HepG2 (cell line): Measurements from ENCODE around the gene SLC4A2. TPM values are rescaled to one million over a fixed set of nuclear protein-coding genes. Genes with fewer than 3 reads are reported as not detected.
"Not testable (repeated sequence)": the region's sequence is repeated elsewhere in the genome, so short reads cannot be mapped to it uniquely, and the experiment has no call there.

ENCODE experiments used
- ATAC-seq: fragments of 200-7000 bp; cut with Tn5 transposase; 3 replicates; pipeline ENCODE4 v1.9.1; 2020; ENCODE audit warnings: mild to moderate bottlenecking, moderate library complexity
- BruUV-seq: library from RNA; stranded (reverse); fragments of 400-500 nt; replicated peaks from 2 replicates; lab custom pipeline; 2021; lab: Mats Ljungman, UMichigan
- CTCF ChIA-PET: fragments of 300-600 bp; formaldehyde crosslinking; extraction: SDS; loops from one replicate; lab custom pipeline; 2021; ENCODE audit warnings: low total read pairs, inconsistent platforms, low intra/inter-chr PET ratio; lab: Yijun Ruan, JAX
- POLR2A ChIA-PET: fragments of 350-600 bp; sonication (Branson Sonifier 250); formaldehyde crosslinking; loops from one replicate; lab custom pipeline; 2020; ENCODE audit warnings: antibody characterized with exemption, inconsistent platforms; lab: Yijun Ruan, JAX
- DNase-seq: peaks from one replicate; pipeline ENCODE4 v3.0.0-alpha.2; 2015; ENCODE audit warnings: low spot score
- FAIRE-seq: peaks from 3 replicates; lab custom pipeline; 2011; peaks lifted over from hg19 to GRCh38; lab: Jason Lieb, UNC
- H2AFZ ChIP-seq: one replicate; pipeline ENCODE4 v1.6.1; 2011; ENCODE audit warnings: low read length, inconsistent platforms
- H3K27ac ChIP-seq: fragments of 300-600 bp; 3 replicates; pipeline ENCODE4 v1.8.0; 2011; ENCODE audit warnings: mixed run types, mild to moderate bottlenecking, mixed read lengths, low read length, inconsistent platforms; ENCODE audit not compliant: insufficient read depth; ENCODE audit errors: extremely low read length
- H3K27me3 ChIP-seq, 2 experiments: fragments of 200-600 bp in 1 of 2; 2 replicates in 1 of 2; 3 replicates in 1 of 2; pipeline versions ENCODE4 v1.6.0 to v1.8.0; 2011; ENCODE audit warnings: low read length in 2 of 2, mild to moderate bottlenecking in 2 of 2, moderate library complexity in 2 of 2, inconsistent platforms in 1 of 2; ENCODE audit not compliant: insufficient read depth in 2 of 2, control insufficient read depth in 1 of 2
- H3K36me3 ChIP-seq, 2 experiments: fragments of 200-600 bp in 1 of 2; replicated peaks in 1 of 2; 2 replicates in 1 of 2; 3 replicates in 1 of 2; pipeline versions ENCODE4 v1.5.1 to v1.8.0; 2011; ENCODE audit warnings: low read length in 2 of 2, inconsistent platforms in 1 of 2; ENCODE audit not compliant: insufficient read depth in 2 of 2, control insufficient read depth in 1 of 2
- H3K4me1 ChIP-seq: 2 replicates; pipeline ENCODE4 v1.5.1; 2012; ENCODE audit warnings: low read length, inconsistent platforms; ENCODE audit not compliant: insufficient read depth
- H3K4me2 ChIP-seq: 2 replicates; pipeline ENCODE4 v1.6.0; 2011; ENCODE audit warnings: low read depth, low read length, inconsistent platforms
- H3K4me3 ChIP-seq, 3 experiments: fragments of 200-600 bp in 1 of 3; sonication (generic), shearing (Covaris generic) in 1 of 3; replicated peaks in 1 of 3; 2 replicates each; pipeline ENCODE4 v1.5.1; 2011 to 2016; ENCODE audit warnings: low read length in 3 of 3, inconsistent platforms in 2 of 3, low read depth in 2 of 3, mild to moderate bottlenecking in 2 of 3, control low read depth in 1 of 3, mixed read lengths in 1 of 3; ENCODE audit not compliant: insufficient read depth in 1 of 3
- H3K79me2 ChIP-seq: one replicate; pipeline ENCODE4 v1.6.1; 2011; ENCODE audit warnings: low read length, inconsistent platforms; ENCODE audit not compliant: insufficient read depth
- H3K9ac ChIP-seq: 2 replicates; pipeline ENCODE4 v1.6.0; 2011; ENCODE audit warnings: mild to moderate bottlenecking, low read depth, low read length, inconsistent platforms; ENCODE audit not compliant: insufficient read depth
- H3K9me3 ChIP-seq: 2 replicates; pipeline ENCODE4 v1.5.1; 2012; ENCODE audit warnings: mild to moderate bottlenecking, low read length
- H4K20me1 ChIP-seq: 2 replicates; pipeline ENCODE4 v1.6.0; 2011; ENCODE audit warnings: inconsistent platforms, mild to moderate bottlenecking, low read length, moderate library complexity; ENCODE audit not compliant: insufficient read depth
- MAFK ChIP-seq, 2 experiments: IDR thresholded peaks in 1 of 2; conservative IDR thresholded peaks in 1 of 2; 2 replicates each; pipeline ENCODE4 v1.6.1; 2011; ENCODE audit warnings: improper control_type of control experiment in 2 of 2, low read length in 2 of 2
- ZNF574 ChIP-seq: sonication (generic); formaldehyde crosslinking; IDR thresholded peaks from 2 replicates; pipeline ENCODE4 v1.4.0; 2020; ENCODE audit warnings: missing genetic modification reagents
- WGBS: methylation state at CpG from one replicate; pipeline ENCODE4 v1.1.6; 2017; ENCODE audit warnings: low lambda C conversion rate; 5-methylcytosine and 5-hydroxymethylcytosine counted together
- in situ Hi-C: cut with HindIII; loops from 2 replicates; pipeline ENCODE4 v1.10.0; 2017; ENCODE audit warnings: low pct_unique_long_range_greater_than_20kb; ENCODE audit not compliant: extremely low pct_ligation_motif_present
- intact Hi-C: fragments of 100-400 bp; cut with micrococcal nuclease; formaldehyde crosslinking; loops from one replicate; pipeline ENCODE4 v1.10.0; 2022; ENCODE audit not compliant: unreplicated experiment
- polyA plus RNA-seq, 8 experiments: library from polyadenylated mRNA; depleted of rRNA in 3 of 8; stranded (reverse) in 7 of 8; unstranded in 1 of 8; fragments of >200 nt; fragmentation: Illumina TruSeq in 4 of 8; extraction: Trizol in 4 of 8; gene quantifications; 2 replicates each; pipeline versions ENCODE4 v1.2.1 to v1.2.3, GENCODE V29; 2011 to 2016; ENCODE audit warnings: low read depth in 4 of 8, missing spikeins in 1 of 8, mixed read lengths in 1 of 8; ENCODE audit not compliant: insufficient read depth in 1 of 8
- total RNA-seq, 5 experiments: library from RNA; depleted of rRNA; stranded (reverse); fragments of >200 nt; fragmentation: Illumina TruSeq; extraction: Trizol; gene quantifications; 2 replicates each; pipeline ENCODE4 v1.2.3, GENCODE V29; 2016; ENCODE audit warnings: low read depth in 1 of 5

The SLC4A2 gene
- total and polyA plus RNA-seq, 2 of the 13 experiments (the other 11 are each of a cell fraction or from before 2014, with no cell fraction given), result 51.9 to 73.4 TPM

- intact Hi-C loops, result loop anchor here (10.0 kb wide), 1 partner anchor 1411 kb away; no protein-coding TSS in a partner anchor
- FAIRE-seq, result no peak
- POLR2A ChIA-PET, result interaction anchor here (0.8 kb wide), 1 partner anchor 36 kb away, joined by 6 read pairs; no protein-coding TSS in a partner anchor
Measured at GRCh38 chr7:151025924-151026671, 33.3 kb upstream of the SLC4A2 start.

GRCh38 chr7:151026771-151027727 is 32.3 kb upstream of the SLC4A2 start:
- peaks cover 10 to 40% of the 10 kb centered on the region in 2 experiments; a peak in 4 of 5 replicates for H3K27me3 ChIP-seq
- H3K9me3 ChIP-seq, H2AFZ ChIP-seq, H3K27ac ChIP-seq, H3K9ac ChIP-seq, H3K36me3 ChIP-seq, in situ Hi-C loops, H4K20me1 ChIP-seq, ATAC-seq, DNase-seq, FAIRE-seq, BruUV-seq, H3K79me2 ChIP-seq: not testable (repeated sequence)
- intact Hi-C loops, result loop anchor here (10.0 kb wide), 1 partner anchor 1412 kb away; no protein-coding TSS in a partner anchor
- 22% methylated on average over 19 of the region's 19 CpGs for WGBS
- ChIA-PET POLR2A (interaction anchor here (0.8 to 2.1 kb wide), 11 partner anchors 7 to 658 kb away, joined by 3 to 35 read pairs (median 4); partner anchors contain the start of genes REPIN1 and TMUB1), CTCF (interaction anchor here (0.9 kb wide), 1 partner anchor 53 kb away, joined by 3 read pairs; the partner anchor contains the start of gene FASTK)
- H3K4me3 ChIP-seq, result peak overlapping the region in 1 of 3 experiments; percentile 88; a peak in 2 of 6 replicates
- peak overlapping the region; percentile 92 for H3K4me2 ChIP-seq
- peaks cover 29% of the 10 kb centered on the region for H3K4me1 ChIP-seq

More at GRCh38 chr7:151025924-151026671, 33.3 kb upstream of the SLC4A2 start:
- H3K79me2 ChIP-seq, result no peaks in the 10 kb centered on the region
- no peaks in the 10 kb centered on the region for H4K20me1 ChIP-seq
- H2AFZ ChIP-seq, result no peak overlapping the region
- H3K4me1 ChIP-seq, result peaks cover 38% of the 10 kb centered on the region
- ATAC-seq, result no peak
- no TSS peak for BruUV-seq
- no peak for TF ChIP-seq ZNF574 (CRISPR knock-in tag)
- TF ChIP-seq MAFK (conservative IDR thresholded peaks at IDR 0.05 in 1 of 2, IDR thresholded peaks at IDR 0.05 in 1 of 2; ENCODE audit: low read length in 2 of 2), result peak in 1 of 2 experiments; percentile 18; a peak in 1 of 4 replicates
- TF ChIP-seq, all 625 proteins: peak for 1
- CTCF ChIA-PET, result no interaction called here
- H3K9me3 ChIP-seq, result no peaks in the 10 kb centered on the region
- H3K9ac ChIP-seq, result no peak overlapping the region
- H3K4me3 ChIP-seq, result no peak overlapping the region
- 12% methylated on average over 4 of the region's 4 CpGs for WGBS
- H3K4me2 ChIP-seq, result no peak overlapping the region
- DNase-seq, result no peak
- H3K27ac ChIP-seq, result no peak overlapping the region
- no peaks in the 10 kb centered on the region for H3K36me3 ChIP-seq
- in situ Hi-C loops, result no loop called here
- peaks cover 10 to 47% of the 10 kb centered on the region in 2 experiments; a peak in 4 of 5 replicates for H3K27me3 ChIP-seq
